Upper lobe of right lung (tissue), 1 donor: ENCODE measurements around the gene LRMDA. TPM values are rescaled to one million over a fixed set of nuclear protein-coding genes. Genes with fewer than 3 reads are reported as not detected.
A peak's percentile ranks its signal among the peaks of the same experiment; 100 is the strongest.

Experiments
- ATAC-seq: fragments of 200-7000 bp; cut with Tn5 transposase; one replicate; pipeline ENCODE4 v1.9.1; 2020; ENCODE audit warnings: mild to moderate bottlenecking, moderate library complexity
- DNase-seq: peaks from one replicate; pipeline ENCODE4 v3.0.0-alpha.2; 2020
- H3K27ac ChIP-seq: fragments of 200-600 bp; one replicate; pipeline ENCODE4 v1.8.0; 2022
- H3K27me3 ChIP-seq: fragments of 200-600 bp; one replicate; pipeline ENCODE4 v1.8.0; 2022; ENCODE audit warnings: mild to moderate bottlenecking
- H3K36me3 ChIP-seq: fragments of 200-600 bp; one replicate; pipeline ENCODE4 v1.8.0; 2022
- H3K4me1 ChIP-seq: fragments of 200-600 bp; one replicate; pipeline ENCODE4 v1.8.0; 2022
- H3K4me3 ChIP-seq: fragments of 200-600 bp; one replicate; pipeline ENCODE4 v1.8.0; 2022; ENCODE audit warnings: mild to moderate bottlenecking
- H3K9me3 ChIP-seq: fragments of 200-600 bp; one replicate; pipeline ENCODE4 v1.8.0; 2022
- CTCF ChIP-seq: fragments of 200-600 bp; IDR thresholded peaks from one replicate; pipeline ENCODE4 v1.8.0; 2022; ENCODE audit warnings: antibody characterized with exemption
- intact Hi-C: fragments of 100-400 bp; cut with DNase I; formaldehyde crosslinking; loops from one replicate; pipeline ENCODE4 v1.11.0; 2022
- total RNA-seq: library from RNA; stranded (reverse); fragmentation: NEBNext Ultra II Directional; extraction: Animal tissue kit (Norgen Biotek cat#: 25700); gene quantifications from one replicate; pipeline ENCODE4 v1.2.1, GENCODE V29; 2021
- donor health status: DM: no; HTN: yes; CAD: no; lungs with severe emphysema.

Gene LRMDA
- total RNA-seq, 1 donor from 2014 or later: 20.0 TPM

GRCh38 chr10:75650648-75651047 is 219.2 kb downstream of the LRMDA start:
- peaks cover 10% of the 10 kb centered on the region for H3K4me1 ChIP-seq
- no peak for DNase-seq
- no peaks in the 10 kb centered on the region for H3K27me3 ChIP-seq
- no peak for ATAC-seq
- H3K27ac ChIP-seq: no peak overlapping the region
- TF ChIP-seq CTCF: no peak
- H3K36me3 ChIP-seq: no peaks in the 10 kb centered on the region
- H3K9me3 ChIP-seq: no peaks in the 10 kb centered on the region
- intact Hi-C loops: no loop called here
- no peak overlapping the region for H3K4me3 ChIP-seq

- peaks cover 12% of the 10 kb centered on the region for H3K4me1 ChIP-seq
- no peaks in the 10 kb centered on the region for H3K27me3 ChIP-seq
- intact Hi-C loops: no loop called here
- peak; percentile 16 for TF ChIP-seq CTCF
- H3K4me3 ChIP-seq: no peak overlapping the region
- H3K36me3 ChIP-seq: no peaks in the 10 kb centered on the region
- ATAC-seq (peak; percentile 33), DNase-seq (no peak)
- H3K9me3 ChIP-seq: no peaks in the 10 kb centered on the region
- no peak overlapping the region for H3K27ac ChIP-seq
Measured at GRCh38 chr10:75651417-75651816, 220.0 kb downstream of the LRMDA start.

- intact Hi-C loops: no loop called here
- TF ChIP-seq CTCF: no peak
- Histone ChIP-seq H3K4me3 (no peak overlapping the region), H3K27me3 (no peaks in the 10 kb centered on the region), H3K36me3 (no peaks in the 10 kb centered on the region), H3K4me1 (peaks cover 12% of the 10 kb centered on the region), H3K27ac (no peak overlapping the region), H3K9me3 (no peaks in the 10 kb centered on the region)
- DNase-seq (no peak), ATAC-seq (no peak)
Measured at GRCh38 chr10:75652146-75652740, 220.8 kb downstream of the LRMDA start.

- Histone ChIP-seq H3K27ac (no peak overlapping the region), H3K27me3 (no peaks in the 10 kb centered on the region), H3K4me3 (no peak overlapping the region), H3K4me1 (peaks cover 12% of the 10 kb centered on the region), H3K9me3 (no peaks in the 10 kb centered on the region), H3K36me3 (no peaks in the 10 kb centered on the region)
- ATAC-seq (no peak), DNase-seq (no peak)
- intact Hi-C loops: no loop called here
- no peak for TF ChIP-seq CTCF
Measured at GRCh38 chr10:75653761-75654160, 222.3 kb downstream of the LRMDA start.

GRCh38 chr10:75654171-75654771 is 222.8 kb downstream of the LRMDA start:
- Histone ChIP-seq H3K27ac (no peak overlapping the region), H3K4me1 (peaks cover 12% of the 10 kb centered on the region), H3K27me3 (no peaks in the 10 kb centered on the region), H3K9me3 (no peaks in the 10 kb centered on the region), H3K4me3 (no peak overlapping the region), H3K36me3 (no peaks in the 10 kb centered on the region)
- intact Hi-C loops: no loop called here
- DNase-seq: no peak
- TF ChIP-seq CTCF: no peak
- ATAC-seq: no peak
